Measurements from ENCODE around the gene UQCR10.

UQCR10 gene

GRCh38 chr22:29747832-29748231, 19.3 kb upstream of the UQCR10 start:
- Histone ChIP-seq H4K20me1 (ENCODE audit: control insufficient read depth, insufficient read depth, low read depth, low read length) (no peaks in the 10 kb centered on the region), H3K27me3 (ENCODE audit: control insufficient read depth, low read length) (no peaks in the 10 kb centered on the region), H3K9me2 (replicated peaks; ENCODE audit: control insufficient read depth, low read length) (no peaks in the 10 kb centered on the region), H3K4me3 (ENCODE audit: low read length) (no peak overlapping the region), H3K9me3 (ENCODE audit: control insufficient read depth, insufficient read depth, low read length) (no peaks in the 10 kb centered on the region), H3K4me1 (ENCODE audit: control insufficient read depth, low read length) (no peaks in the 10 kb centered on the region), H3F3A (ENCODE audit: control insufficient read depth, insufficient read depth) (no peaks in the 10 kb centered on the region), H3K79me2 (ENCODE audit: control insufficient read depth, low read length) (no peaks in the 10 kb centered on the region), H3K27ac (ENCODE audit: low read depth, low read length) (no peak overlapping the region), H3K4me2 (ENCODE audit: low read length) (no peak overlapping the region), H3K36me3 (ENCODE audit: control insufficient read depth, low read length) (no peaks in the 10 kb centered on the region)
- TF ChIP-seq EZH2phosphoT487 (IDR thresholded peaks at IDR 0.05; ENCODE audit: borderline replicate concordance, low read length) (no peak), CTCF (IDR thresholded peaks at IDR 0.05; ENCODE audit: low read depth, low read length, poor library complexity, severe bottlenecking) (no peak)

- Histone ChIP-seq H3K9me2 (replicated peaks; ENCODE audit: control insufficient read depth, low read length) (no peaks in the 10 kb centered on the region), H3K4me3 (ENCODE audit: low read length) (no peak overlapping the region), H3K27me3 (ENCODE audit: control insufficient read depth, low read length) (no peaks in the 10 kb centered on the region), H3K27ac (ENCODE audit: low read depth, low read length) (no peak overlapping the region), H3K4me2 (ENCODE audit: low read length) (no peak overlapping the region), H3F3A (ENCODE audit: control insufficient read depth, insufficient read depth) (no peaks in the 10 kb centered on the region), H3K36me3 (ENCODE audit: control insufficient read depth, low read length) (no peaks in the 10 kb centered on the region), H3K4me1 (ENCODE audit: control insufficient read depth, low read length) (no peaks in the 10 kb centered on the region), H3K79me2 (ENCODE audit: control insufficient read depth, low read length) (no peaks in the 10 kb centered on the region), H4K20me1 (ENCODE audit: control insufficient read depth, insufficient read depth, low read depth, low read length) (no peaks in the 10 kb centered on the region), H3K9me3 (ENCODE audit: control insufficient read depth, insufficient read depth, low read length) (no peaks in the 10 kb centered on the region)
- TF ChIP-seq CTCF (IDR thresholded peaks at IDR 0.05; ENCODE audit: low read depth, low read length, poor library complexity, severe bottlenecking) (no peak), EZH2phosphoT487 (IDR thresholded peaks at IDR 0.05; ENCODE audit: borderline replicate concordance, low read length) (no peak)
These were observed 18.8 kb upstream of the UQCR10 start for GRCh38 chr22:29748248-29748893.

- H3F3A ChIP-seq (ENCODE audit: control insufficient read depth, insufficient read depth): no peaks in the 10 kb centered on the region
- H4K20me1 ChIP-seq (ENCODE audit: control insufficient read depth, insufficient read depth, low read depth, low read length): no peaks in the 10 kb centered on the region
- no peaks in the 10 kb centered on the region for H3K36me3 ChIP-seq (ENCODE audit: control insufficient read depth, low read length)
- no peak overlapping the region for H3K27ac ChIP-seq (ENCODE audit: low read depth, low read length)
- TF ChIP-seq EZH2phosphoT487 (IDR thresholded peaks at IDR 0.05; ENCODE audit: borderline replicate concordance, low read length) (no peak), CTCF (IDR thresholded peaks at IDR 0.05; ENCODE audit: low read depth, low read length, poor library complexity, severe bottlenecking) (no peak)
- H3K9me2 ChIP-seq (replicated peaks; ENCODE audit: control insufficient read depth, low read length): no peaks in the 10 kb centered on the region
- no peaks in the 10 kb centered on the region for H3K27me3 ChIP-seq (ENCODE audit: control insufficient read depth, low read length)
- no peaks in the 10 kb centered on the region for H3K79me2 ChIP-seq (ENCODE audit: control insufficient read depth, low read length)
- no peaks in the 10 kb centered on the region for H3K9me3 ChIP-seq (ENCODE audit: control insufficient read depth, insufficient read depth, low read length)
- H3K4me3 ChIP-seq (ENCODE audit: low read length): no peak overlapping the region
- no peak overlapping the region for H3K4me2 ChIP-seq (ENCODE audit: low read length)
- no peaks in the 10 kb centered on the region for H3K4me1 ChIP-seq (ENCODE audit: control insufficient read depth, low read length)
These were observed 17.1 kb upstream of the UQCR10 start for GRCh38 chr22:29750029-29750428.
